Measurements from ENCODE around the gene PLA2G12B.
"Not testable (repeated sequence)": the region's sequence is repeated elsewhere in the genome, so short reads cannot be mapped to it uniquely, and the experiment has no call there.

The PLA2G12B gene

GRCh38 chr10:72954596-72955554, at the start of gene PLA2G12B:
Gene PLA2G12B, minus strand, starts transcription at chr10:72954806. Its CDS starts 121 bp downstream, at chr10:72954685.
- no peak for ATAC-seq (replicated peaks; ENCODE audit: extremely low read depth, poor library complexity, severe bottlenecking)
- H3K4me1 Mint-ChIP-seq = no peaks in the 10 kb centered on the region
- H3K9me3 Mint-ChIP-seq = no peaks in the 10 kb centered on the region
- no peak within 1 kb of the TSS for H3K4me3 Mint-ChIP-seq
- H3K27me3 Mint-ChIP-seq = peaks cover 36% of the 10 kb centered on the region
- no peak within 1 kb of the TSS for H3K27ac Mint-ChIP-seq (ENCODE audit: low read depth)
- no peak for DNase-seq (ENCODE audit: low spot score in 2 of 2)
- H3K36me3 Mint-ChIP-seq (ENCODE audit: insufficient read depth) = no peaks in the 10 kb centered on the region

- Mint-ChIP-seq H3K9me3 (no peaks in the 10 kb centered on the region), H3K4me3 (no peak overlapping the region), H3K4me1 (no peaks in the 10 kb centered on the region), H3K27ac (ENCODE audit: low read depth) (no peak overlapping the region), H3K27me3 (no peaks in the 10 kb centered on the region), H3K36me3 (ENCODE audit: insufficient read depth) (peaks cover 12% of the 10 kb centered on the region)
- ATAC-seq (replicated peaks; ENCODE audit: extremely low read depth, poor library complexity, severe bottlenecking) (no peak), DNase-seq (ENCODE audit: low spot score in 2 of 2) (no peak)
Observed at GRCh38 chr10:73003822-73004221, 49.2 kb upstream of the PLA2G12B start.

GRCh38 chr10:73000973-73001372, 46.4 kb upstream of the PLA2G12B start:
- ATAC-seq (replicated peaks; ENCODE audit: extremely low read depth, poor library complexity, severe bottlenecking) = no peak
- Mint-ChIP-seq H3K4me1 (no peaks in the 10 kb centered on the region), H3K9me3 (peaks cover 6% of the 10 kb centered on the region), H3K27ac (ENCODE audit: low read depth) (no peak overlapping the region), H3K27me3 (no peaks in the 10 kb centered on the region), H3K36me3 (ENCODE audit: insufficient read depth) (peaks cover 5% of the 10 kb centered on the region), H3K4me3 (no peak overlapping the region)
- no peak for DNase-seq (ENCODE audit: low spot score in 2 of 2)

GRCh38 chr10:72997099-72997498, 42.5 kb upstream of the PLA2G12B start:
- Mint-ChIP-seq H3K9me3 (peaks cover 6% of the 10 kb centered on the region), H3K27me3 (no peaks in the 10 kb centered on the region), H3K4me3 (no peak overlapping the region), H3K36me3 (ENCODE audit: insufficient read depth) (peaks cover 8% of the 10 kb centered on the region), H3K27ac (ENCODE audit: low read depth) (no peak overlapping the region), H3K4me1 (no peaks in the 10 kb centered on the region)
- DNase-seq (ENCODE audit: low spot score in 2 of 2) (no peak), ATAC-seq (replicated peaks; ENCODE audit: extremely low read depth, poor library complexity, severe bottlenecking) (no peak)

- H3K4me1 Mint-ChIP-seq; H3K4me3 Mint-ChIP-seq; H3K27ac Mint-ChIP-seq (ENCODE audit: low read depth); H3K27me3 Mint-ChIP-seq; DNase-seq (ENCODE audit: low spot score in 2 of 2); ATAC-seq (replicated peaks; ENCODE audit: extremely low read depth, poor library complexity, severe bottlenecking); H3K36me3 Mint-ChIP-seq (ENCODE audit: insufficient read depth); H3K9me3 Mint-ChIP-seq: not testable (repeated sequence)
Observed at GRCh38 chr10:72995459-72995858, 40.9 kb upstream of the PLA2G12B start.

GRCh38 chr10:72989771-72990170, 35.2 kb upstream of the PLA2G12B start:
- H3K27ac Mint-ChIP-seq (ENCODE audit: low read depth) = not testable (repeated sequence)

GRCh38 chr10:72984618-72985017, 30.0 kb upstream of the PLA2G12B start:
- ATAC-seq (replicated peaks; ENCODE audit: extremely low read depth, poor library complexity, severe bottlenecking); H3K9me3 Mint-ChIP-seq; H3K4me3 Mint-ChIP-seq; H3K27ac Mint-ChIP-seq (ENCODE audit: low read depth); H3K36me3 Mint-ChIP-seq (ENCODE audit: insufficient read depth); H3K4me1 Mint-ChIP-seq; DNase-seq (ENCODE audit: low spot score in 2 of 2): not testable (repeated sequence)
- H3K27me3 Mint-ChIP-seq = peaks cover 35% of the 10 kb centered on the region

More at GRCh38 chr10:72989771-72990170, 35.2 kb upstream of the PLA2G12B start:
- H3K4me1 Mint-ChIP-seq; H3K36me3 Mint-ChIP-seq (ENCODE audit: insufficient read depth); H3K27me3 Mint-ChIP-seq; H3K4me3 Mint-ChIP-seq; H3K9me3 Mint-ChIP-seq; DNase-seq (ENCODE audit: low spot score in 2 of 2); ATAC-seq (replicated peaks; ENCODE audit: extremely low read depth, poor library complexity, severe bottlenecking): not testable (repeated sequence)

- Mint-ChIP-seq H3K9me3 (peaks cover 32% of the 10 kb centered on the region), H3K4me3 (no peak overlapping the region), H3K36me3 (ENCODE audit: insufficient read depth) (no peaks in the 10 kb centered on the region), H3K4me1 (no peaks in the 10 kb centered on the region), H3K27me3 (peaks cover 62% of the 10 kb centered on the region), H3K27ac (ENCODE audit: low read depth) (no peak overlapping the region)
- ATAC-seq (replicated peaks; ENCODE audit: extremely low read depth, poor library complexity, severe bottlenecking) (no peak), DNase-seq (ENCODE audit: low spot score in 2 of 2) (no peak)
Observed at GRCh38 chr10:72981882-72982529, 27.4 kb upstream of the PLA2G12B start.

- no peak for ATAC-seq (replicated peaks; ENCODE audit: extremely low read depth, poor library complexity, severe bottlenecking)
Observed at GRCh38 chr10:72981028-72981881, 26.6 kb upstream of the PLA2G12B start.

GRCh38 chr10:72980348-72980747, 25.7 kb upstream of the PLA2G12B start:
- peaks cover 77% of the 10 kb centered on the region for H3K27me3 Mint-ChIP-seq

More at GRCh38 chr10:72981028-72981881, 26.6 kb upstream of the PLA2G12B start:
- peaks cover 36% of the 10 kb centered on the region for H3K9me3 Mint-ChIP-seq
- H3K36me3 Mint-ChIP-seq (ENCODE audit: insufficient read depth) = no peaks in the 10 kb centered on the region
- H3K27me3 Mint-ChIP-seq = peaks cover 69% of the 10 kb centered on the region
- no peaks in the 10 kb centered on the region for H3K4me1 Mint-ChIP-seq
- DNase-seq (ENCODE audit: low spot score in 2 of 2) = no peak
- no peak overlapping the region for H3K4me3 Mint-ChIP-seq
- H3K27ac Mint-ChIP-seq (ENCODE audit: low read depth) = no peak overlapping the region

GRCh38 chr10:72979709-72980108, 25.1 kb upstream of the PLA2G12B start:
- H3K27ac Mint-ChIP-seq (ENCODE audit: low read depth) = no peak overlapping the region
- no peaks in the 10 kb centered on the region for H3K36me3 Mint-ChIP-seq (ENCODE audit: insufficient read depth)
- H3K27me3 Mint-ChIP-seq = peaks cover 83% of the 10 kb centered on the region
- DNase-seq (ENCODE audit: low spot score in 2 of 2) (no peak), ATAC-seq (replicated peaks; ENCODE audit: extremely low read depth, poor library complexity, severe bottlenecking) (no peak)
- no peaks in the 10 kb centered on the region for H3K4me1 Mint-ChIP-seq
- no peak overlapping the region for H3K4me3 Mint-ChIP-seq
- peaks cover 46% of the 10 kb centered on the region for H3K9me3 Mint-ChIP-seq

More at GRCh38 chr10:72980348-72980747, 25.7 kb upstream of the PLA2G12B start:
- no peak overlapping the region for H3K4me3 Mint-ChIP-seq
- peaks cover 44% of the 10 kb centered on the region for H3K9me3 Mint-ChIP-seq
- ATAC-seq (replicated peaks; ENCODE audit: extremely low read depth, poor library complexity, severe bottlenecking) (no peak), DNase-seq (ENCODE audit: low spot score in 2 of 2) (no peak)
- H3K27ac Mint-ChIP-seq (ENCODE audit: low read depth) = no peak overlapping the region
- H3K36me3 Mint-ChIP-seq (ENCODE audit: insufficient read depth) = no peaks in the 10 kb centered on the region
- H3K4me1 Mint-ChIP-seq = no peaks in the 10 kb centered on the region

GRCh38 chr10:72976886-72977285, 22.3 kb upstream of the PLA2G12B start:
- Mint-ChIP-seq H3K9me3 (peaks cover 46% of the 10 kb centered on the region), H3K36me3 (ENCODE audit: insufficient read depth) (no peaks in the 10 kb centered on the region), H3K4me3 (no peak overlapping the region), H3K4me1 (no peaks in the 10 kb centered on the region), H3K27me3 (peaks cover 84% of the 10 kb centered on the region), H3K27ac (ENCODE audit: low read depth) (no peak overlapping the region)
- no peak for DNase-seq (ENCODE audit: low spot score in 2 of 2)
- ATAC-seq (replicated peaks; ENCODE audit: extremely low read depth, poor library complexity, severe bottlenecking) = no peak
